ENCODE measurements around the gene CD44. TPM values are rescaled to one million over a fixed set of nuclear protein-coding genes. Genes with fewer than 3 reads are reported as not detected.

The CD44 gene
- total RNA-seq, 1 donor from 2014 or later, result 14.0 TPM

DNA sequence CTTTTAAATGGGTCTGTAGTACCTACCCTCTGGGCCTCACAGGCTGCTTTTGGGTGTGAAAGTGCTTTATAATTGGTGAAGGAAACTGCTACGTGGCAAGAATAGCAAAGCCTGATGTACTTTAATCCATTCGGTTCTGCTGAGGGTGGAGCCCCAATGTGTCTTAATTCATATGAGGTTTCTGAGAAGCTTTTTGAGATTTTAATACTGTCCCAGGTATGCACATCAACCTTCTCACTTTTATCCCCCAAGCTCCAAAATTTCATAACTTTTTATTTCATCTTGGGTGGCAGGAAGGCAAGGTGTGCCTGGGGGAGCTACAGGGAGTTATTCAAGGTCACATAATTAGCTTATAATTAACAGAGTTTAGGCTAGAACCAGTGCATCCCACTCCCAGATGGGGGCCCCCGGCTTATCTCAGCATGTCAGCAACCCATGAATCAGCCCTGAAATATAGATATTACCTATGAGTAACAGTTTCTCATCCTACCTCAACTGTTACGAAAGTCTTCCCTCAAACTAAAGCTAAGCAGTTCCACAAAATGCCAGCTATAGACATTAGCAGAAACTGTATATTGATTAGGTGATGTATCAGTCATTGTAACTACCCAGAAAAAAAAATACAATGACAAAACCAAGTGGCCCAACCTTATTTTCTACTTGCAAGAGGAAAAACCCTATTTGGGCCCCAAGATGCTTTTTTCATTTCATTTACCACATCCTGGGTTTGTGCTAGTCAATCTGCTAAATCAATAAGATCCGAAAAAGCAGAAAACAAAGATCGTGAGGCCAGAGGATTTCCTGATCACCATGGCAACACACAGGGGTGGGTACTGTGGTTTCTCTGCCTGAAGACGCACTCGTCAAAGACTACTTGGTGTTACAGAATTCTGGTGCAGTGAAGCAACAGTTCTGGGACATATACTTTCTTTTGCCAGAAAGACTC, 26.7 kb downstream of the CD44 start:
- H3K27ac ChIP-seq (replicated peaks), result peak overlapping the region; percentile 69
- no peaks in the 10 kb centered on the region for H3K36me3 ChIP-seq
- peaks cover 39% of the 10 kb centered on the region for H3K4me1 ChIP-seq
- H3K9me3 ChIP-seq (replicated peaks), result no peaks in the 10 kb centered on the region
- no peak for DNase-seq
- TF ChIP-seq, protein P1, sequence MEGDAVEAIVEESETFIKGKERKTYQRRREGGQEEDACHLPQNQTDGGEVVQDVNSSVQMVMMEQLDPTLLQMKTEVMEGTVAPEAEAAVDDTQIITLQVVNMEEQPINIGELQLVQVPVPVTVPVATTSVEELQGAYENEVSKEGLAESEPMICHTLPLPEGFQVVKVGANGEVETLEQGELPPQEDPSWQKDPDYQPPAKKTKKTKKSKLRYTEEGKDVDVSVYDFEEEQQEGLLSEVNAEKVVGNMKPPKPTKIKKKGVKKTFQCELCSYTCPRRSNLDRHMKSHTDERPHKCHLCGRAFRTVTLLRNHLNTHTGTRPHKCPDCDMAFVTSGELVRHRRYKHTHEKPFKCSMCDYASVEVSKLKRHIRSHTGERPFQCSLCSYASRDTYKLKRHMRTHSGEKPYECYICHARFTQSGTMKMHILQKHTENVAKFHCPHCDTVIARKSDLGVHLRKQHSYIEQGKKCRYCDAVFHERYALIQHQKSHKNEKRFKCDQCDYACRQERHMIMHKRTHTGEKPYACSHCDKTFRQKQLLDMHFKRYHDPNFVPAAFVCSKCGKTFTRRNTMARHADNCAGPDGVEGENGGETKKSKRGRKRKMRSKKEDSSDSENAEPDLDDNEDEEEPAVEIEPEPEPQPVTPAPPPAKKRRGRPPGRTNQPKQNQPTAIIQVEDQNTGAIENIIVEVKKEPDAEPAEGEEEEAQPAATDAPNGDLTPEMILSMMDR (IDR thresholded peaks at IDR 0.05; ENCODE audit: borderline replicate concordance), result no peak
- no peak overlapping the region for H3K4me3 ChIP-seq
- intact Hi-C loops (cut with micrococcal nuclease), result no loop called here
- no peaks in the 10 kb centered on the region for H3K27me3 ChIP-seq (ENCODE audit: low read depth)

DNA sequence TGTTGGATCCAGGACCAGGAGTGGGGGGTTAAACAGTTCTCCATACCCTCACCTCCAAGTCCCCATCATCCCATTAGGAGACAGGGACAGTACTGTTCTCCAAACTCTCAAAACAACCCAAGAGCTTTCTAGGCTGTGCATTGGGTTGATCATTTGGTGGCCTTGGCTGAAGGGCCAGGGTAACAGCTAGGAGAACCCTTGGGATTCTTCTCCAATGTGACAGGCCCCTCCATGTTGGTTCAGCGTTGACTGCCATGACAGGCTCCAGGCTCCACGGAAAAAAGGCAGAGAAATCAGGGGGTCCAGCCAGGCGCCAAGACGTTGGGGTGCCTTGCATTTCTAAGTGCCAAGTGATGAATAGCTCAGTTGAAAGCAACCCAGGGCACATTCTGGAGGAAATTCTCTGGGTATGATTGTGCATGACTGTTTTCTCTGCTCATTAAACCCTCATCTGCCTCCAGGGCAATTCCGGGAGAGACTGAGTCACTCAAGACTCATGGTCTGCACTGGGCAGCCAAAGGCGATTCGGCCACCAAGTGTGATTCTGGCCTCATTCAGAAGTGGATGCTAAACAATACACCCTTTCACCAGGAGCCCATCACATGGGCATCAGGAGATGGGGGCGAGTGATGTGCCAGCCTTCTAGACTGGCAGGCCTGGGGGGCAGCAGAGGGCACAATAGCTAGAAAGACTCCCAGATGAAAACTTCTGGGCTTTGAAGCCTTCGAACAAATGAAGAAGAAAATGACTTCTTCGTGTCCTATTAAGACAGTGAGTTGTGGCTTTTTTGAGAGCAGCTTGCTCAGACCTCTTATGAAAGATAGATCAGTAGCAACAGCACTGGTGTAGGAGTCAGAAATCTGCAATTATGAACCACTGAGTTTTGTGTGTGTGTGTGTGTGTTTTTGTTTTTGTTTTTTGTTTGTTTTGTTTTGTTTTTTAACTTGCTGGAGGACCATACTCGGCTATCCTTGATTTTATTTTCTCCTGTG, 27.7 kb downstream of the CD44 start:
- intact Hi-C loops (cut with micrococcal nuclease), result no loop called here
- peak overlapping the region; percentile 69 for H3K27ac ChIP-seq (replicated peaks)
- H3K27me3 ChIP-seq (ENCODE audit: low read depth), result no peaks in the 10 kb centered on the region
- no peaks in the 10 kb centered on the region for H3K36me3 ChIP-seq
- H3K4me3 ChIP-seq, result no peak overlapping the region
- H3K9me3 ChIP-seq (replicated peaks), result no peaks in the 10 kb centered on the region
- peaks cover 39% of the 10 kb centered on the region for H3K4me1 ChIP-seq
- no peak for DNase-seq
- TF ChIP-seq, protein P1 (IDR thresholded peaks at IDR 0.05; ENCODE audit: borderline replicate concordance), result no peak

DNA sequence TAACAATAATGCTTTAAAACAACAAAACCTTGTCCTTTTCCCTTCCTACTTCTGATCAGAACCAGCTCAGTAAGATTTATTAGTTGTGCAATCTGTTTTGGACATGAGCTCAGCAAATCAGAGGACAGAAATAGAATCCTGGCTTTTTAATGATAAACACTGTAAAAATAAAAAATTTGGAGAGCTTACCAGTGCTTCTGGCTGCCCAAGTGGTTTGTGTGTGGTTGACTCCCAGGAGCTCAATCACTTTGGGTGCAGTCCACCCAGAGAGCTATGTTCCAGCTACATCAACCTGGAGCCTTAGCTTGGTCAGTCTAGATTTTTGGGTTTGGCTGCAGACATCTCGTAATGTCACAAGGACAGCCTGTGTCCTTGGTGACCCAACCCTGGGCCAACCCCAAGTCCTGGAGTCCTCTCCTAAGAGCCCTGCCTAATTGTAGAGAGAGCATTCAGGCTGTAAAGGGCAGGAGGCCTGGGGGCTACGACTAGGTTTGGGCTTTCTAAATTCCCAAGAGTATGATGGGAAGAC, 28.5 kb downstream of the CD44 start:
- peak overlapping the region; percentile 69 for H3K27ac ChIP-seq (replicated peaks)
- no peak for DNase-seq
- H3K27me3 ChIP-seq (ENCODE audit: low read depth), result no peaks in the 10 kb centered on the region
- TF ChIP-seq, protein P1 (IDR thresholded peaks at IDR 0.05; ENCODE audit: borderline replicate concordance), result no peak
- intact Hi-C loops (cut with micrococcal nuclease), result no loop called here
- H3K4me1 ChIP-seq, result peaks cover 39% of the 10 kb centered on the region
- no peak overlapping the region for H3K4me3 ChIP-seq
- H3K9me3 ChIP-seq (replicated peaks), result no peaks in the 10 kb centered on the region
- H3K36me3 ChIP-seq, result no peaks in the 10 kb centered on the region

DNA sequence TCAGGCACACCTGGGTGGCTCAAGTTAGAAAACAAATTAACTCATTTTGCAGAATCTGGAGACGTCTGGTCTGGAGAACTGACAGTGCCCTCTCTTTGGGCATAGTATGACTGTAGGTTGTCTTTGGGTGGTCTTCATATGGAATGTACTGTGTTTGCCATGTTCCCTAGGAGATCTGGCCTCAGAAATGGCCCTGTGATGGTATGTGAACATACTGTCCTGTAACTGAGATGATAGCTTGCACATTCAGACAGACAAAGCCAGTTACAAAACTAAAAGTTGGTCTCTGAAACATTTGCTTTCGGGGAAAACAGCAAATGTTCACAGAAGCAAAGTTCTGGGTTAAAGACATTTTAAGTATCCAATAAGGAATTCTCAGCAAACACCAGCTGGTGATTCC, 29.7 kb downstream of the CD44 start:
- no peaks in the 10 kb centered on the region for H3K36me3 ChIP-seq
- no peak for DNase-seq
- H3K27ac ChIP-seq (replicated peaks), result peak overlapping the region; percentile 69
- H3K4me3 ChIP-seq, result no peak overlapping the region
- intact Hi-C loops (cut with micrococcal nuclease), result no loop called here
- H3K4me1 ChIP-seq, result peaks cover 48% of the 10 kb centered on the region
- TF ChIP-seq, protein P1 (IDR thresholded peaks at IDR 0.05; ENCODE audit: borderline replicate concordance), result no peak
- H3K9me3 ChIP-seq (replicated peaks), result no peaks in the 10 kb centered on the region
- no peaks in the 10 kb centered on the region for H3K27me3 ChIP-seq (ENCODE audit: low read depth)

DNA sequence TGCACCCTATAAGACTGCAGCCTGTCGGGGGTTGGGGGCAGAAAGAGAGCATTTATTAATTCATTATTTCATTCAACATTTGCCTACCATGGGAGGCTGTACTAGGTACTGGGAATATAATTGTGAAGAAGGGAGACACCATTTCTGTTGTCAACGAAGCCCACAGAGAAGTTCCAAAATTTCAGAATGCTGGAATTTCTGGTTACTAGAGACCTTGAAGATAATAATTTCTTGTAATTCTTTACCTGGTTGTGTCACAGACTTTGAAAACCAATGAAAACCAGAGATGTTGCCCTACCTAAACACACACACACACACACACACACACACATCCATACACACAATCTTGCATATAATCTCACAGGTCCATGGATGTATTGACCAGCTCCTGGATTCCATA, 30.1 kb downstream of the CD44 start:
- DNase-seq, result no peak
- Histone ChIP-seq H3K27ac (replicated peaks) (no peak overlapping the region), H3K4me3 (no peak overlapping the region), H3K9me3 (replicated peaks) (no peaks in the 10 kb centered on the region), H3K4me1 (peaks cover 51% of the 10 kb centered on the region), H3K36me3 (no peaks in the 10 kb centered on the region), H3K27me3 (ENCODE audit: low read depth) (no peaks in the 10 kb centered on the region)
- intact Hi-C loops (cut with micrococcal nuclease), result no loop called here
- TF ChIP-seq, protein P1 (IDR thresholded peaks at IDR 0.05; ENCODE audit: borderline replicate concordance), result no peak
